Omental fat pad (tissue), 4 donors: Measurements from ENCODE around the gene IRX4. TPM values are rescaled to one million over a fixed set of nuclear protein-coding genes. Genes with fewer than 3 reads are reported as not detected.

Source experiments
- ATAC-seq: fragments of 150-250 bp; one replicate; pipeline ENCODE4 v1.9.1; 2016; ENCODE audit warnings: mild to moderate bottlenecking, moderate library complexity; ENCODE audit not compliant: low FRiP score
- DNase-seq: peaks from one replicate; pipeline ENCODE4 v3.0.0-alpha.2; 2019; ENCODE audit warnings: low spot score
- CTCF ChIP-seq, 3 donors: fragments of 450-650 bp; IDR thresholded peaks; one replicate each; pipeline ENCODE4 v1.5.1; 2016 to 2017; ENCODE audit warnings: antibody characterized with exemption in 3 of 3, mild to moderate bottlenecking in 3 of 3, moderate library complexity in 2 of 3
- total RNA-seq, 4 donors: library from RNA; depleted of rRNA; stranded (reverse); fragments of >200 nt; gene quantifications; one replicate each; pipeline ENCODE4 v1.1.0, GENCODE V29; 2016

IRX4 gene
- total RNA-seq, 4 donors from 2014 or later = not detected

GRCh38 chr5:1909346-1909985 is 26.7 kb upstream of the IRX4 start:
- no peak for TF ChIP-seq CTCF (IDR thresholded peaks at IDR 0.05)
- DNase-seq = no peak
- ATAC-seq = no peak

DNA sequence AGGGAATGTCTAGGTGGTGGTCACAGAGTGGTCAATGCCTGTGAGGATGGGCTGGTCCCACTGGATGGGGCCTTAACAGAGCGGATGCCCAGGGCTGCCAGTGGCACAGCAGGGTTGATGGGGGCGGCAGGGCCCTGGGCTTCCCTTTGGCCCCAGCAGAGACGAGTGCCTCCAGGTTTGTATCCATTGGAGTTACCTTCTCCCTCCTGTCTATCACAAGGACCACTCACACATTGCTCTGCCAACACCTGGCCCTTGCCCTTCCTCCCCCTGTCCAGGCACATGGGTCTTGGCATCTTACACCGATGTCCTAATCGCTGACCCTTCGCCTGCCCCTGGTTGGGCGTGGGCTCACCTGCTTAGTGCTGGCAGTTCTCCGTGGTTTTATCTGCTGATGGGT is 26.2 kb upstream of the IRX4 start:
- DNase-seq = no peak
- ATAC-seq = no peak
- no peak for TF ChIP-seq CTCF (IDR thresholded peaks at IDR 0.05)

DNA sequence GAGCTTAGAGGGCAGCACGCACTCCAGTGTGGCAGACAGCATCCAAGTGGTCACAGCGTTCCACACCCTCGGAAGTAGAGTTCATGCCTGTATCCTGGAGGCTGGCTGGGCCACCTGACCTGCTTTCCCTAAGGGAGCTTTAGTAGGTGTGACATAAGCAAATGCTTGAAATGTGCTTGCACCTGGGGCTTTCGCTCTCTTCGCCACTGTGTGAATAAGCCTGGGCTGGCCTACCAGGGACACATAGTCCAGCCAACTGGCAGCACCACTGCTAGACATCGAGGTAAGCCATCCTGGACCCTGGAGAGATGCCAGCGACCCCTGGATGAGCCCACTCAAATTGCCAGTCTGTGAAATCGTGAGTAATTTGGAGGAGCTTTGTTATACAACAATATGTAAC is 24.9 kb upstream of the IRX4 start:
- ATAC-seq = no peak
- no peak for TF ChIP-seq CTCF (IDR thresholded peaks at IDR 0.05)
- no peak for DNase-seq

DNA sequence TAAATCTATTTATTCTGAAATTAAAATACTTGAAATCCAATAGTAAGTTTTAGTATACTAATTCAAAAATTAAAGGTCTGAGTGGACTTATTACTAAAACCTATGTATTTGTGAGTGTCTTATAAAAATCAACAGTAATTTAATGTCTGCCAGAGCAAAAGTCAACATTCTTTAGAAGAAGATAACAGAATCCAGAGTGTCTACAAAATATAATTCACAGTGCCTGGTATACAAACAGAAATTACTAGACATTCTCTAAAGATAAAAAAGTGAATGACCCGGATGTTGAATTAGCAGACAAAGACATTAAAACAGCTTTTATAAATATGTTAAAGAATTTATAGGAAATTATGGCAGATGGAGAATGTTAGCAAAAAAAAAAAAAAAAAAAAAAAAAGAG is 22.4 kb upstream of the IRX4 start:
- DNase-seq = no peak

DNA sequence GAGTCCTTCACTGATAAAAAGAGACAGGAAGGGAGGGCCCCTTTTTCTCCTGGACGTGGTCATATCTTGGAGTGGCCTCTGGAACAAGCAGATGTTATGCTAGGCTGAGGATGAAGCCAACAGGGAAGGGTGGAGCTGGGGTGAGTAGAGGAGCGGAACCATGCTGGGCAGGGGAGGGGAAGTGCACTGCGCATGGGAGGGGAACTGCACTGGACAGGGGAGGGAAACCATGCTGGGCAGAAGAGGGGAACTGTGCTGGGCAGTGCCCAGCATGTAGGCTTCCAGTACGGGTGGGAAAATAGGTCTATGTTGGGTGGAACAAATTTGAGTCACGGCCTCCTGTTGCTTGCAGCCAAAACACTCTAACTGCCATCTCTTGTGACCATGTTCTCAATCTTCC is 19.3 kb upstream of the IRX4 start:
- TF ChIP-seq CTCF (IDR thresholded peaks at IDR 0.05) = no peak
- no peak for DNase-seq
- no peak for ATAC-seq

More for the DNA sequence above, 22.4 kb upstream of the IRX4 start:
- no peak for TF ChIP-seq CTCF (IDR thresholded peaks at IDR 0.05)
- no peak for ATAC-seq

GRCh38 chr5:1901061-1901460 is 18.3 kb upstream of the IRX4 start:
- TF ChIP-seq CTCF (IDR thresholded peaks at IDR 0.05) = no peak
- ATAC-seq (no peak), DNase-seq (no peak)

GRCh38 chr5:1899201-1899600 is 16.5 kb upstream of the IRX4 start:
- DNase-seq (no peak), ATAC-seq (no peak)
- TF ChIP-seq CTCF (IDR thresholded peaks at IDR 0.05) = no peak
